ENCODE data around the gene ZNF516.

GRCh38 chr18:76487070-76487469, 8.0 kb downstream of the ZNF516 start:
- TF ChIP-seq, protein P1, sequence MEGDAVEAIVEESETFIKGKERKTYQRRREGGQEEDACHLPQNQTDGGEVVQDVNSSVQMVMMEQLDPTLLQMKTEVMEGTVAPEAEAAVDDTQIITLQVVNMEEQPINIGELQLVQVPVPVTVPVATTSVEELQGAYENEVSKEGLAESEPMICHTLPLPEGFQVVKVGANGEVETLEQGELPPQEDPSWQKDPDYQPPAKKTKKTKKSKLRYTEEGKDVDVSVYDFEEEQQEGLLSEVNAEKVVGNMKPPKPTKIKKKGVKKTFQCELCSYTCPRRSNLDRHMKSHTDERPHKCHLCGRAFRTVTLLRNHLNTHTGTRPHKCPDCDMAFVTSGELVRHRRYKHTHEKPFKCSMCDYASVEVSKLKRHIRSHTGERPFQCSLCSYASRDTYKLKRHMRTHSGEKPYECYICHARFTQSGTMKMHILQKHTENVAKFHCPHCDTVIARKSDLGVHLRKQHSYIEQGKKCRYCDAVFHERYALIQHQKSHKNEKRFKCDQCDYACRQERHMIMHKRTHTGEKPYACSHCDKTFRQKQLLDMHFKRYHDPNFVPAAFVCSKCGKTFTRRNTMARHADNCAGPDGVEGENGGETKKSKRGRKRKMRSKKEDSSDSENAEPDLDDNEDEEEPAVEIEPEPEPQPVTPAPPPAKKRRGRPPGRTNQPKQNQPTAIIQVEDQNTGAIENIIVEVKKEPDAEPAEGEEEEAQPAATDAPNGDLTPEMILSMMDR (IDR thresholded peaks at IDR 0.05), result no peak
- TF ChIP-seq RAD21 (conservative IDR thresholded peaks at IDR 0.05 in 1 of 2, IDR thresholded peaks at IDR 0.05 in 1 of 2), result no peak
- TF ChIP-seq MAX (IDR thresholded peaks at IDR 0.05), result no peak
- no peak for TF ChIP-seq MYC (IDR thresholded peaks at IDR 0.05; ENCODE audit: borderline replicate concordance, low read length)
- TF ChIP-seq REST (IDR thresholded peaks at IDR 0.05), result no peak
- no peak for TF ChIP-seq RFX5 (IDR thresholded peaks at IDR 0.05)
- TF ChIP-seq EP300 (IDR thresholded peaks at IDR 0.05), result no peak
- TF ChIP-seq CBX8 (IDR thresholded peaks at IDR 0.05), result no peak
- TF ChIP-seq POLR2A (IDR thresholded peaks at IDR 0.05; ENCODE audit: low read length), result no peak
- TF ChIP-seq MAZ (IDR thresholded peaks at IDR 0.05; ENCODE audit: borderline replicate concordance, low read depth, low read length), result no peak
- no peak for TF ChIP-seq CHD2 (IDR thresholded peaks at IDR 0.05; ENCODE audit: low read length, partially characterized antibody)
- no peak for TF ChIP-seq PHF8 (IDR thresholded peaks at IDR 0.05; ENCODE audit: borderline replicate concordance, low read depth)

All from A549 (cell line).